ENCODE results near the gene TMEM18. TPM values are rescaled to one million over a fixed set of nuclear protein-coding genes. Genes with fewer than 3 reads are reported as not detected.

The TMEM18 gene
- total and polyA plus RNA-seq, 11 donors: 7.0 to 20.0 (median 10.5) TPM

DNA sequence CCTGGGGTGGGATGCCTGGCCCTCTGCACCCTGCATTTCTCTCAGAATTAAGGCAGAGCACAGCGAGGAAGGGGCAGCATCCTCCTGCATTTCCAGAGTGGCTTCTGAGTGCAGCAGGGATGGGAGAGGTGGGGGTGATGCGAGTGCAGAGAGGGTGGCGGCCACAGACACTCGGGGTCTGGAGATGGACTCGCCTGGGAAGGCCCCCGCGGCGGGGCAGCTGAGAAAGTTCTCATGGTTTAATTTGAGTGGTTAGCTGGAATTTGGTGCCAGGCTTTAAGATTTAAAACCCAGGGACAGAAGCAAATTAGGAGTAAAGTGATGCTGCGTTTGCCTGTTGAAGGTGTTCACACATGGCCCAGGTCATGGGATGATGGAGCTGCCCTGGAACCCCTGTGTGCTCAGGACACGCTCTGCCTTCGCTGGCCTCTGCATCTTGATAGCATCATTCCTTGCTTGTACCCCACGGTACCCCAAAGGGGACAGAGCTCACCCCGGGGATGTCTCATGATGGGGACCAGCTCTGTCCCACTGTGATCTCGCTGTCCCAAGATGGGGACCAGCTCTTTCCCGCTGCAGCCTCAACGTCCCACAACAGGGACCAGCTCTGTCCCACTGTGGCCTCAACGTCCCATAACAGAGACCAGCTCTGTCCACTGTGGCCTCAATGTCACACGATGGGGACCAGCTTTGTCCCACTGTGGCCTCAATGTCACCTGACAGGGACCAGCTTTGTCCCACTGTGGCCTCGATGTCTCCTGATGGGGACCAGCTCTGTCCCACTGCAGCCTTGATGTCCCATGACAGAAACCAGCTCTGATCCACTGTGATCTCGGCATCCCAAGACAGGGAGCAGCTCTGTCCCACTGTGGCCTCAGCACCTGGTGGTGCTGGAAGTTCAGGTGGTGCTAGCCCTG, 27.5 kb downstream of the TMEM18 start:
- WGBS, 4 donors: 87 to 89% (median 88%) methylated on average over 19 to 20 of the region's 20 CpGs

DNA sequence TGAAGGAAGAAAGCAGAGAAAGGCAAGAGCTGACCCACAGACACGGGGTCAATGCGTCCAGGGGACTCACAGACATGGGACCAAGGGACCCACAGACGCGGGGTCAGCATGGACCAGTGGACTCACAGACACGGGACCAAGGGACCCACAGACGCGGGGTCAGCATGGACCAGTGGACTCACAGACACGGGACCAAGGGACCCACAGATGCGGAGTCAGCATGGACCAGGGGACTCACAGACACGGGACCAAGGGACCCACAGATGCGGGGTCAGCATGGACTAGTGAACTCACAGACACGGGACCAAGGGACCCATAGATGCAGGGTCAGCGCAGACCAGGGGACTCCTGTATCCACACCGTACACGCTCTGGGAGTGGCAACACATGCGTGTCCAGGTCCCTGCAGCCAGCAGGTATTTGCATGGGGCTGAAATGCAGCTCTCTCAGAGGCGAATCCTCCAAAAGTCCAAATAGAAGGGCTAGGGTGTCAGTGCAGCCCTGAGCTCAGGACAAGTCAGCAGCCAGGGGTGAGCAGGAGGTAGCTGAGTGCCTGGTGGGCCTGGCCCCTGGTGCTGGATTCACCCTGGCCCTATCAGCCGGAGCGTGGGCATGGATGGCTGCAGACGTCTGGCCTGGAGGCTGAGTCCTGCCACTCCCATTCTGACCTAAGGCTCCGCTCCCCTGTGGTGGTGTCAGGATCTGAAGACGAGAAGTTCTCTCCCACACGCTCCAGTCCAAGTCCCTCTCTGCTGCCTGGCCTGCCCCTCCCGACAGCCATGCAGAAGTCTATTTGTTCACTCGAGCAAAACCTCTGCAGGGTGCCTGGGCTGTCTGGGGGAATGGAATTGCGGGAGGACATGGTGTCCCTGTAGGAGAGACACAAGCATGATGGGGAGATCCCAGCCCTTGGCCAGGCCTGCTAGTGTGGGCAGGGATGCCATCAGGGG, 28.5 kb downstream of the TMEM18 start:
- intact Hi-C loops (cut with DNase I): no loop called here
- DNase-seq: no peak
- no peaks in the 10 kb centered on the region for H3K9me3 ChIP-seq
- H3K4me1 ChIP-seq: no peaks in the 10 kb centered on the region
- H3K4me3 ChIP-seq: no peak overlapping the region
- ATAC-seq: no peak
- WGBS, 4 donors: 77 to 81% (median 80%) methylated on average over 19 to 26 of the region's 26 CpGs
- H3K27me3 ChIP-seq: peaks cover 0 to 40% (median 4%) of the 10 kb centered on the region in 9 donors
- no peak for TF ChIP-seq POLR2A (IDR thresholded peaks at IDR 0.05)
- TF ChIP-seq, protein P1, sequence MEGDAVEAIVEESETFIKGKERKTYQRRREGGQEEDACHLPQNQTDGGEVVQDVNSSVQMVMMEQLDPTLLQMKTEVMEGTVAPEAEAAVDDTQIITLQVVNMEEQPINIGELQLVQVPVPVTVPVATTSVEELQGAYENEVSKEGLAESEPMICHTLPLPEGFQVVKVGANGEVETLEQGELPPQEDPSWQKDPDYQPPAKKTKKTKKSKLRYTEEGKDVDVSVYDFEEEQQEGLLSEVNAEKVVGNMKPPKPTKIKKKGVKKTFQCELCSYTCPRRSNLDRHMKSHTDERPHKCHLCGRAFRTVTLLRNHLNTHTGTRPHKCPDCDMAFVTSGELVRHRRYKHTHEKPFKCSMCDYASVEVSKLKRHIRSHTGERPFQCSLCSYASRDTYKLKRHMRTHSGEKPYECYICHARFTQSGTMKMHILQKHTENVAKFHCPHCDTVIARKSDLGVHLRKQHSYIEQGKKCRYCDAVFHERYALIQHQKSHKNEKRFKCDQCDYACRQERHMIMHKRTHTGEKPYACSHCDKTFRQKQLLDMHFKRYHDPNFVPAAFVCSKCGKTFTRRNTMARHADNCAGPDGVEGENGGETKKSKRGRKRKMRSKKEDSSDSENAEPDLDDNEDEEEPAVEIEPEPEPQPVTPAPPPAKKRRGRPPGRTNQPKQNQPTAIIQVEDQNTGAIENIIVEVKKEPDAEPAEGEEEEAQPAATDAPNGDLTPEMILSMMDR (IDR thresholded peaks at IDR 0.05): no peak
- no peaks in the 10 kb centered on the region for H3K36me3 ChIP-seq
- H3K27ac ChIP-seq: no peak overlapping the region

More for the DNA sequence above, 27.5 kb downstream of the TMEM18 start:
- Histone ChIP-seq H3K27ac (no peak overlapping the region), H3K36me3 (no peaks in the 10 kb centered on the region), H3K4me1 (no peaks in the 10 kb centered on the region), H3K27me3 (peaks cover 0 to 38% (median 3%) of the 10 kb centered on the region in 9 donors), H3K4me3 (no peak overlapping the region), H3K9me3 (no peaks in the 10 kb centered on the region)
- ATAC-seq (no peak), DNase-seq (no peak)
- intact Hi-C loops (cut with DNase I): no loop called here
- TF ChIP-seq, protein P1 (IDR thresholded peaks at IDR 0.05): no peak
- no peak for TF ChIP-seq POLR2A (IDR thresholded peaks at IDR 0.05)

DNA sequence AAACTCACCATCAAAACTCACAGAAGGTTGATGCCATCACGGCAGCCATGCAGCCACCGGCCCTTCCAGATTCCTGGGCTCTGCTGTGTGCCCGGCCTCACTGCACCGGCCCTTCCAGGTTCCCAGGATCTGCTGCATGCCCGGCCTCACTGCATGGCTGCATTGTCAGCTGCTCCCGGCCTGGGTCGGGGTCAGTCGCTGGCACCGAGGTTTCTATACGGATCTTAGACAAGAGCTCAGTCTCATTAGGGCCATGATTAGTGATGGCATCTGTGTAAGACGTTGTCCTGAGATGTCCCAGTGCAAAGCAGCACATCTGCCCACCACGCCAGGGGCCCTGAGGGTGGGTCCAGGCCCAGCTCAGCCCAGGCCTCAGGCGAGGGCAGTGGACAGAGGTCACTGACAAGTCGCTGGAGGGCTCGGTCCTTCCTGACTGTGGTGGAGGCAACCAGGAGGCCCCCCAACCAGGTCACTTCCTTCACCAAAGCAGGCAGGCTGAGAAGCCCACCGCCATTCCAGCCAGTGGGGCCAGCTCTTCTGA, 29.4 kb downstream of the TMEM18 start:
- Histone ChIP-seq H3K27me3 (peaks cover 0 to 47% (median 4%) of the 10 kb centered on the region in 9 donors), H3K36me3 (no peaks in the 10 kb centered on the region), H3K27ac (no peak overlapping the region), H3K4me1 (no peaks in the 10 kb centered on the region), H3K9me3 (no peaks in the 10 kb centered on the region), H3K4me3 (no peak overlapping the region)
- 82 to 89% (median 82%) methylated on average over 12 to 16 of the region's 16 CpGs for WGBS, 4 donors
- intact Hi-C loops (cut with DNase I): no loop called here
- DNase-seq: no peak
- TF ChIP-seq, protein P1 (IDR thresholded peaks at IDR 0.05): no peak
- TF ChIP-seq POLR2A (IDR thresholded peaks at IDR 0.05): no peak
- no peak for ATAC-seq

All from heart left ventricle (tissue), 16 donors.